GM12874 (cell line): ENCODE measurements around the gene RGP1.

Experiments
- CTCF ChIP-seq: IDR thresholded peaks from 2 replicates; pipeline ENCODE4 v1.5.1; 2011; ENCODE audit warnings: low read depth, mild to moderate bottlenecking, control low read depth, low read length, moderate library complexity; ENCODE audit not compliant: insufficient read depth

The RGP1 gene

GRCh38 chr9:35731415-35732184 lies 17.5 kb upstream of the RGP1 start:
- TF ChIP-seq CTCF, result no peak

DNA sequence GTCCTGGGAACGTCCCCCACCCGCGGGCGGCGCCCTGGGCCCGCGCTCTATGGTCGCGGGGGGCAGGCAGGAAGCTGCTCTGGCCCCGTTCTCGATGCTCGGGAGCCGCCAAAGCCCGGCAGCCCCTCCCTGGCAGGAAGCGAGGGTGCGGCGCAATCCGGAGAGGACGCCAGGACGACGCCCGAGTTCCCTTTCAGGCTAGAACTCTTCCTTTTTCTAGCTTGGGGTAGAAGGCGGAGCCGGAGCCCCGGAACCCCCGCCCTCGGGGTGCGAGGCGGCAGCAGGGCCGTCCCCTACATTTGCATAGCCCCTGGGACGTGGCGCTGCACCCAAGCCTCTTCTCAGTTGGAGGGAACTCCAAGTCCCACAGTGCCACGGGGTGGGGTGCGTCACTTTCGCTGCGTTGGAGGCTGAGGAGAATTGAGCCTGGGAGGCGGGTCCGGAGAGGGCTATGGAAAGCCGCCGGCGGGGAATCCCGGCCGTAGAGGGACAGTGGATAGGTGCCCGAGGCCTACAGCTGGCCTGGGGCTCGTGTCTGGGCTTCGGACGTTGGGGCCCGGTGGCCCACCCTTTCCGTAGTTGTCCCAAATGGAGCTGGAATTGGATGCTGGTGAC lies 16.8 kb upstream of the RGP1 start, which contains the start of the genes CREB3 and TLN1:
TSS of gene CREB3 (plus strand) at position 482 of the 615 bp plus-strand sequence. CDS start at position 589, 107 bp downstream.
TSS of gene TLN1 (minus strand) at position 11 of the 615 bp plus-strand sequence. CDS start 6,501 bp downstream, outside the sequence.
- peak; percentile 21; the same call in 1 of the 2 replicates for TF ChIP-seq CTCF

DNA sequence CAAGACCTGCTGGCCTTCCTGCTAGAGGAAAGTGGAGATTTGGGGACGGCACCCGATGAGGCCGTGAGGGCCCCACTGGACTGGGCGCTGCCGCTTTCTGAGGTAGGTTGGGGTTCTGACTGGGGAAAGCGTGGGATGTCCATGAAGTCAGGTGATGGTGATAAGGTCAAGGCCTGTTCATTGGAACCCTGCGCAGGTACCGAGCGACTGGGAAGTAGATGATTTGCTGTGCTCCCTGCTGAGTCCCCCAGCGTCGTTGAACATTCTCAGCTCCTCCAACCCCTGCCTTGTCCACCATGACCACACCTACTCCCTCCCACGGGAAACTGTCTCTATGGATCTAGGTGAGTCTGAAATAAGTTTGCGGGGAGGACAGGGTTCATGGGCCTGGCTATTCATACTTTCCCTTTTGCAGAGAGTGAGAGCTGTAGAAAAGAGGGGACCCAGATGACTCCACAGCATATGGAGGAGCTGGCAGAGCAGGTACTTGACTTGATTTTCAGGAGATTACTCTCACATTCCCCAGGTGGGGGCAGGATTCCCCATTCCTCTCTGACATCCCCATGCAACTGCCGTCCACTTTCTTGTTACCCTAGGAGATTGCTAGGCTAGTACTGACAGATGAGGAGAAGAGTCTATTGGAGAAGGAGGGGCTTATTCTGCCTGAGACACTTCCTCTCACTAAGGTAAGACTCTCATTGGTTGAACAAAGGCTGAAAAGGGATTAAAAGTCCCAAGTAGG lies 16.1 kb upstream of the RGP1 start:
- TF ChIP-seq CTCF, result no peak

GRCh38 chr9:35734096-35734495 lies 15.0 kb upstream of the RGP1 start:
- TF ChIP-seq CTCF, result no peak

DNA sequence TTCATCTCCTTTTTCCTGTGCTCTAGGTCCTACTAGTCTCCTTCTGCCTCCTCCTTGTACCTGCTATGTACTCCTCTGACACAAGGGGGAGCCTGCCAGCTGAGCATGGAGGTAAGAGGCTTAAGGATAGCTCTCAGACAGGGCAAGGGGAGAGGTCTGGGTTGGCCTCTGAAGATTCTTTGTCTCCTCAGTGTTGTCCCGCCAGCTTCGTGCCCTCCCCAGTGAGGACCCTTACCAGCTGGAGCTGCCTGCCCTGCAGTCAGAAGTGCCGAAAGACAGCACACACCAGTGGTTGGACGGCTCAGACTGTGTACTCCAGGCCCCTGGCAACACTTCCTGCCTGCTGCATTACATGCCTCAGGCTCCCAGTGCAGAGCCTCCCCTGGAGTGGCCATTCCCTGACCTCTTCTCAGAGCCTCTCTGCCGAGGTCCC lies 12.9 kb upstream of the RGP1 start:
- peak; percentile 89 for TF ChIP-seq CTCF

- TF ChIP-seq CTCF, result no peak
These were observed 11.9 kb upstream of the RGP1 start for GRCh38 chr9:35737143-35737542.

GRCh38 chr9:35738186-35738585 lies 10.9 kb upstream of the RGP1 start:
- TF ChIP-seq CTCF, result no peak
